Stimulated activated CD4-positive, alpha-beta T cell treated with anti-CD3 and anti-CD28 coated beads, Interleukin-12 subunit alpha, Interleukin-12 subunit beta, amount 100 ng/mL, for 48 hours (primary cell): ENCODE results near the gene FCF1.

ENCODE experiments used
- DNase-seq, 3 donors: peaks; one replicate each; pipeline ENCODE4 v3.0.0-alpha.2; 2020; ENCODE audit warnings: low read depth in 2 of 3, low spot score in 1 of 3

The FCF1 gene, protein sequence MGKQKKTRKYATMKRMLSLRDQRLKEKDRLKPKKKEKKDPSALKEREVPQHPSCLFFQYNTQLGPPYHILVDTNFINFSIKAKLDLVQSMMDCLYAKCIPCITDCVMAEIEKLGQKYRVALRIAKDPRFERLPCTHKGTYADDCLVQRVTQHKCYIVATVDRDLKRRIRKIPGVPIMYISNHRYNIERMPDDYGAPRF

GRCh38 chr14:74712499-74713394 is at the start of gene FCF1, which contains the start of gene AREL1:
FCF1 (plus strand) TSS chr14:74713144; CDS start chr14:74713198, 54 bp downstream.
AREL1 (minus strand) TSS chr14:74713080; CDS start chr14:74685615, 27,465 bp downstream.
- peak; percentile 63 to 75 (median 66) for DNase-seq

- DNase-seq: no peak
These were observed 49.1 kb upstream of the FCF1 start for GRCh38 chr14:74663884-74664283.

GRCh38 chr14:74664717-74665116 is 48.2 kb upstream of the FCF1 start:
- no peak for DNase-seq

DNA sequence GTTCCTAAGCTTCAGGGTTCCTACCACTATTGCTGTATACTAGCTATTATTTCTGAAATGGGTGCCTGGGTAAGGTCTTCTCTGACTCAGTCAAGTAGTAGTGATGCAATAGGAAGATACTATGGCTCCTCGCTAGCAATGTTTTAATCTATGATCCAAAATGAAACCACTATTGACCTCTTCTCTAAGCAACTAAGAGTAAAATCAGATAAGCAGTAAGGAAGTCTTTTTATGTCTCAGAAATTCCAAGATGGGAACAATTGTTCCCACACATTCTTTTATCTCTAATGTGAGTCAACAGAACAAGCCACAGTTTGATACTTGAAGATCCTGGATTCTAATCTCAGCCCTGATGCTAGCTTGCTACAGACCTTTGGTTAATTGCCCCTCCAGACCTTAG is 45.2 kb upstream of the FCF1 start:
- DNase-seq: no peak

DNA sequence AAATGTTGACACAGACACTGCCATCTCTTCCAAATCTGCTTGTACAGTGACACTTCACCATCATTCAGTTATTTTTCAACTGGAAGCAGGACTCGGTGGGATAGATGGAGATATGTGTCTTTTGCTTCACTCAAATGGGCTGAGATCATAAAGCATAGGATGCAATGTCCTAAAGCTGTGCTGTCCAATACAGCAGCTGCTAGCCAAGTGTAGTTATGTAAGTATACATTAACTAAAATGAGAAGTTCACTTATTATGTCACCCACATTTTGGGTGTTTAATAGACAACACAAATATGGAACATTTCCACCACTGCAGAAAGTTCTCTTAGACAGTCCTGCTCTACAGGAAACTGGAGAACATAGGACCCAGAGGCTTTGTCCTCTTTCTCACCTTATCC is 43.7 kb upstream of the FCF1 start:
- DNase-seq: no peak

DNA sequence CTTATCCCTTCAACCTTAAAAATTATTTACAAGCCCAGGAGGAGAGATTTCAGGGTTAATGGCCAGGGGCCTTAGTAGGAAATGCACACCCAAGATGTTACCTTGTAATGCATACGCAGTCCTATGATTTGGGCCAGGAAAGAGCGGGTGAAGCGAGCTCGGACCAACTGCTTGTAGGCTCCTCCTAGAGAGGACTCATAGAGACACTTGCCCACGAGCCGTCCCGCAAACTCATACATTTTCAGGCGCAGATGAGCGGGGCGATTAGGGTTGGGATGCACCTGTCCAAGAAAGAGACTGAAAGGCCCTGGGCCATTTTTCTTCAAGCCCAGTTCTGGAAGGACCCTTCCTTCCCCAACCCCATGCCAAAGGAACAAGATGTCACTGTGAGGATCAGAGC is 43.1 kb upstream of the FCF1 start:
- DNase-seq: no peak

DNA sequence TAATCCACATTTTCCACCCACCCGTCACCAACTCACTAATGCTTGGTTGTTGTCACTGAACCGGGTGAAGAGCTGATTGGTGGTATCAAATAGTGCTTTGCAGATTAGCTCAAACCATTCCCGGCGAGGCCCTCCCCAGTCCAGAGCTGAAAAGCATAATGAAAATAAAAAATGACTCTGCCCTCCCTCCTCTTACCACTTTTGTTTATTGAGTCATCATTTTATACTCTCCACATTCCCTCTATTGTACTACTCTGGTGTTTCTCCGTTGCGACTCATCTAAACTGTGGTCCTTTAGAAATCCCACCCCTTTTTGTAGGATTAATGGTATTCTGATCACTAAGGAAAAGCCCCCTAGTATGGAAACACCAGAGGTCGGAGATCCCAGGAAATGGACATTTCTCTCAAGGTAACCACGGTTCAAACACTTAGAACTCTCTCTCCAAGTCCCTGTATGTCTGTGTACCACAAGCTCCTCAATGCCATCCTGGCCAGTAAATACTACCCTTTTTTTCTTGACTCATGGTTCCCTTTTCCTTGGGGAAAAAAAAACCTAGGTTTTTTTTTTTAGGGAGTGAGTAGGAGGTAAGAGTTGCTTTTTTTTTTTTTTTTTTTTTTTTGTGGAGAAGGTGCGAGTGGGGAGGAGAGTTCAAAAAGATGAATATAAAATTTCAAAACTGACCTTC is 42.1 kb upstream of the FCF1 start:
- DNase-seq: no peak

- DNase-seq: no peak
These were observed 41.2 kb upstream of the FCF1 start for GRCh38 chr14:74671789-74672188.

DNA sequence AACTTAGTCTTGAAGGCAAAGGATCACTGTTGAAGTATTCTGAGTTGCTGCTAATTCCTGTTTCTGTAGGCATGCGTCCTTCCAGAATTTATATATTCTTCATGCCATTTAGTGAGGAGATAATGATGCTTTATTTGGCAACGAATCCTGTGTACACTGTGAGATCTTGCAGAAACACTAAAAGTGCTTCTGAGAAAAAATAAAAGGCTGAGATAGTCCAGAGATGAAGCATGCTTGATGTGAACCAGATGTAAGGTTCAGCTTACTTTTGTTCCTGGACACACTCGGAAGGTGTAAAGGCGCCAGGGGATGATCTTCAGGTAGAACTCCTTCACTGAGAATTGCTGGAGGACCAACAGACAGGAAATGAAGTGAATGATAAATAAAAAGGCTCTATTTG is 39.2 kb upstream of the FCF1 start:
- no peak for DNase-seq

- no peak for DNase-seq
These were observed 37.7 kb upstream of the FCF1 start for GRCh38 chr14:74675219-74675618.

GRCh38 chr14:74682169-74682952 is 30.6 kb upstream of the FCF1 start:
- no peak for DNase-seq

- DNase-seq: no peak
These were observed 29.5 kb upstream of the FCF1 start for GRCh38 chr14:74683406-74683805.

DNA sequence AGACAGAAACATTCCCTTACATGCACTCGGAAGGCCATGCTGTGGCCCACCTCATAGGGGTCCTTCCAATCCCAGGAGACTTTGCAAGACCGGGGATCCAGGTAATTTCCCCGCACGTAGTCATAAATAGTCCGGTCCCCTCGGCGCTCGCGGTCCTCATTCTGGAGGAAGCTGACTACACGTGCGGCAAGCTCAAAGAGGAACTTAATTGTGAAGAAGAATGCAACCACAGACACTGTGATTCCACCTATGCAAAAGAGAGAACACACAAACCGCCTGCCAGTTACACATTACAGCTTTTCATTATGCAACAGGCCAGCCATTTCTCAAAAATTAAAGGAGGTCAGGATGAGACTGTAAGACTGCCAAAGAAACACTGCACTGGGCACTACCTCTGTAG is 28.5 kb upstream of the FCF1 start:
- DNase-seq: no peak

GRCh38 chr14:74685056-74685455 is 27.9 kb upstream of the FCF1 start:
- DNase-seq: no peak

DNA sequence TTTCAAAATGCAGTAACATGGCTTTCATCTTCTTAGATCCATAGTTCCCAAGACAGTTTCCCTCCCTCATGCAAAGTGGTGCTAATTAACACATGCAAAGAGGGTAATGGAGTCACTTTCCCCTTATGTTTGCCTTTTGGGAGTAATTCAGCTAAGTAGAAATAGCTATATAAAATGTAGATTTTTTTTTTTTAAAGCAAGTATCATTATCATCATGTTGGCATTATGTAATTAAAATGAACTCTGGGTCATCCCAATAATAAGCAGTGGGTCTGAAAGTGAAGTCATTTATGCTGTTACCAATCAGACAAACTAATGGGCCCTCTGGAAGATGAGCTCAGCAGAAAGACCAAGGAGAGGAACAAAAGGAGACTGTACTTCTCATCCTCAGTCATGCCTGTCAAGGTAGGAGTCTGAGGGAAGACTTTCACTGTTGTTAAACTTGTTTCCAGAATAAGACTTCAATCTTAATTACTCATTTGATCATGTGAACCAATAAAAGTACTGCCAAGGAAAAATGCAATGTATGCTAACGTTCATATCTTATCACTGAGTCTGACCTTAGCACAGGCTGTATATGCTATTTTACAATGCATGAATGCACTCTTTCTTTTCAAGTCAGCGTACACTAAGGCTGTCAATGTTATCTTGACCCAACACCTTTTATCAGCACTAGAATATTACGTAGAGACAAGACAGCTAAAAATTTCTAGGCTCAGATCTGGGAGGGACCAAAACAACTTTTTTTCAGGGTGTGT is 26.8 kb upstream of the FCF1 start:
- DNase-seq: no peak

GRCh38 chr14:74691456-74691855 is 21.5 kb upstream of the FCF1 start:
- DNase-seq: no peak

DNA sequence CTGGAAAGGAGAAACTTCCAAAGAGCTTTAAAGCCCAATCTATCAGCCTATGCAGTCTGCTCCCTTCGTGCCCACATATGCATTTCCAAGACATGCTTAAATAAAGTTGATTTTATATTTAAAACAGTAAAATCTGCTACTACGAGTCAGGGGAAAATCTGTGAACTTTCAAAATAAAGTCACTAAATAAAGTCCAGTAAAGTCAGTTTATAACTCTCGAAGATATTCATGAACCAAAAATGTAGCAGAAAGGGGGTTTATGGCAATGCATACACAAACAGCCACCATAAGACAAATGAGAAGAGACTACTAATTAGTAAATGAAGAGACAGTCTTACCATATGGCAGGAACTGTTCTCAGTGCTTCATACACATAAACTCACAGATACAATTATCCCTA is 19.8 kb upstream of the FCF1 start:
- no peak for DNase-seq

GRCh38 chr14:74695406-74695805 is 17.5 kb upstream of the FCF1 start:
- DNase-seq: no peak

DNA sequence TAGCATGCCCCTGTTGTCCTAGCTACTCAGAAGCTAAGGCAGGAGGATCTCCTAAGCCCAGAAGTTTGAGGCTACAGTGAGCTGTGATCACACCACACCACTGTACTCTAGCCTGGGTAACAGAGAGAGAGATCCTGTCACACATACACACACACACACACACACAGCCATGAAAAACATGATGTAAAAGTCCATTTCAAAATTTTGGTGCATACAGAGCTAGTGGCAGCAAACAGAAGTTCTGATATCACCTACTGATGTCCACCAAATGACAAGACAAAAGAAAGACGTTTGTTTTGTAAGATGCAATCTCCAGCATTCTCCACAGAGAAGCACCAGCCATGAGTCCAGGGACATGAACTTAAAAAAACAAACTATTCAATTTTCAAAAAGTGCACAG is 15.9 kb upstream of the FCF1 start:
- DNase-seq: no peak

DNA sequence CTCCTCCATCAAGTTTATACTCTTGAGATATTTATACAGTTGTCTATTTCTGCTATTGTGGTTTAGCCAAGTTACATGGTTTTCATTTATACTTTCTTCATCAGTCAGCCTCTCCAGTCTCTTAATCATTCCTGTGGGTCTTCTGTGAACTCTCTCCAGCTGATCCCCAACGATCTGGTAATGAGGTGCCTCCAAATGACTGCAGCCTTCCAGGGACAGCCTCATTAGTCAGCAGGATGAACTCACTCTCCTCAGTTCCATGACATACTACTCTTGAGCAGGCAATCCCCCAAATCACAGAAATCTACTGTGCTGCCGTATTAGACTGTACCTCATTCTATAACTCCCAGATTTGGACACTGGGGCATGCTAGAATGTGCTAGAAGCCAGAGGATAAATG is 15.4 kb upstream of the FCF1 start:
- no peak for DNase-seq
